Activated naive CD8-positive, alpha-beta T cell treated with anti-CD3 and anti-CD28 coated beads for 36 hours (primary cell): Measurements from ENCODE around the gene RPS6KC1. TPM values are rescaled to one million over a fixed set of nuclear protein-coding genes. Genes with fewer than 3 reads are reported as not detected.
A peak's percentile ranks its signal among the peaks of the same experiment; 100 is the strongest.
"Not testable (repeated sequence)": the region's sequence is repeated elsewhere in the genome, so short reads cannot be mapped to it uniquely, and the experiment has no call there.

Experiments used
- DNase-seq: peaks from one replicate; pipeline ENCODE4 v3.0.0; 2021
- H3K27ac Mint-ChIP-seq: one replicate; pipeline ENCODE4 v1.8.0; 2022; ENCODE audit warnings: mild to moderate bottlenecking, moderate library complexity, mixed read lengths
- H3K27me3 Mint-ChIP-seq: one replicate; pipeline ENCODE4 v1.8.0; 2022; ENCODE audit warnings: mild to moderate bottlenecking, mixed read lengths
- H3K36me3 Mint-ChIP-seq: one replicate; pipeline ENCODE4 v1.8.0; 2021; ENCODE audit warnings: mild to moderate bottlenecking, mixed read lengths
- H3K4me1 Mint-ChIP-seq: one replicate; pipeline ENCODE4 v1.8.0; 2021; ENCODE audit warnings: mixed read lengths
- H3K4me3 Mint-ChIP-seq: one replicate; pipeline ENCODE4 v1.8.0; 2022; ENCODE audit warnings: mild to moderate bottlenecking, moderate library complexity, mixed read lengths
- H3K9me3 Mint-ChIP-seq: one replicate; pipeline ENCODE4 v1.8.0; 2022; ENCODE audit warnings: mixed read lengths
- total RNA-seq, 2 experiments: library from RNA; stranded (reverse); gene quantifications; one replicate each; pipeline ENCODE4 v1.2.3, GENCODE V29; 2021

RPS6KC1 gene
- total RNA-seq, 2 experiments from 2014 or later: 5.3 to 6.0 TPM

- no peak overlapping the region for H3K27ac Mint-ChIP-seq
- H3K4me1 Mint-ChIP-seq: peaks cover 6% of the 10 kb centered on the region
- H3K9me3 Mint-ChIP-seq: no peaks in the 10 kb centered on the region
- H3K27me3 Mint-ChIP-seq: no peaks in the 10 kb centered on the region
- peaks cover 6% of the 10 kb centered on the region for H3K36me3 Mint-ChIP-seq
- no peak overlapping the region for H3K4me3 Mint-ChIP-seq
- DNase-seq: no peak
Measured at GRCh38 chr1:213075725-213076124, 24.7 kb downstream of the RPS6KC1 start.

- no peak overlapping the region for H3K4me3 Mint-ChIP-seq
- peaks cover 1% of the 10 kb centered on the region for H3K9me3 Mint-ChIP-seq
- H3K27me3 Mint-ChIP-seq: no peaks in the 10 kb centered on the region
- no peak overlapping the region for H3K27ac Mint-ChIP-seq
- peaks cover 14% of the 10 kb centered on the region for H3K4me1 Mint-ChIP-seq
- peaks cover 29% of the 10 kb centered on the region for H3K36me3 Mint-ChIP-seq
- no peak for DNase-seq
Measured at GRCh38 chr1:213082420-213083111, 31.5 kb downstream of the RPS6KC1 start.

- Mint-ChIP-seq H3K9me3 (peaks cover 1% of the 10 kb centered on the region), H3K27ac (no peak overlapping the region), H3K27me3 (no peaks in the 10 kb centered on the region), H3K4me1 (peaks cover 14% of the 10 kb centered on the region), H3K4me3 (no peak overlapping the region), H3K36me3 (peaks cover 34% of the 10 kb centered on the region)
- no peak for DNase-seq
Measured at GRCh38 chr1:213083112-213083445, 32.0 kb downstream of the RPS6KC1 start.

- Mint-ChIP-seq H3K36me3 (peaks cover 32% of the 10 kb centered on the region), H3K9me3 (peaks cover 1% of the 10 kb centered on the region), H3K27ac (no peak overlapping the region), H3K4me3 (no peak overlapping the region), H3K4me1 (peaks cover 6% of the 10 kb centered on the region), H3K27me3 (no peaks in the 10 kb centered on the region)
- no peak for DNase-seq
Measured at GRCh38 chr1:213087911-213088310, 36.9 kb downstream of the RPS6KC1 start.

- no peak for DNase-seq
- Mint-ChIP-seq H3K27me3 (no peaks in the 10 kb centered on the region), H3K27ac (no peak overlapping the region), H3K4me1 (peaks cover 2% of the 10 kb centered on the region), H3K9me3 (no peaks in the 10 kb centered on the region), H3K4me3 (no peak overlapping the region), H3K36me3 (peaks cover 19% of the 10 kb centered on the region)
Measured at GRCh38 chr1:213089924-213090677, 39.1 kb downstream of the RPS6KC1 start.

- Mint-ChIP-seq H3K4me1 (peaks cover 2% of the 10 kb centered on the region), H3K27ac (no peak overlapping the region), H3K27me3 (no peaks in the 10 kb centered on the region), H3K36me3 (peaks cover 22% of the 10 kb centered on the region), H3K4me3 (no peak overlapping the region), H3K9me3 (peaks cover 2% of the 10 kb centered on the region)
- no peak for DNase-seq
Measured at GRCh38 chr1:213094446-213094845, 43.4 kb downstream of the RPS6KC1 start.

- H3K36me3 Mint-ChIP-seq: peaks cover 23% of the 10 kb centered on the region
- H3K4me1 Mint-ChIP-seq: no peaks in the 10 kb centered on the region
- no peak overlapping the region for H3K4me3 Mint-ChIP-seq
- H3K9me3 Mint-ChIP-seq: peaks cover 2% of the 10 kb centered on the region
- DNase-seq: no peak
- H3K27ac Mint-ChIP-seq: no peak overlapping the region
- H3K27me3 Mint-ChIP-seq: no peaks in the 10 kb centered on the region
Measured at GRCh38 chr1:213095467-213095866, 44.4 kb downstream of the RPS6KC1 start.

GRCh38 chr1:213099682-213100399, 48.8 kb downstream of the RPS6KC1 start:
- H3K4me3 Mint-ChIP-seq: no peak overlapping the region
- no peak for DNase-seq
- no peaks in the 10 kb centered on the region for H3K27me3 Mint-ChIP-seq
- H3K9me3 Mint-ChIP-seq: peaks cover 3% of the 10 kb centered on the region
- peaks cover 22% of the 10 kb centered on the region for H3K36me3 Mint-ChIP-seq
- peaks cover 12% of the 10 kb centered on the region for H3K4me1 Mint-ChIP-seq
- H3K27ac Mint-ChIP-seq: no peak overlapping the region

- Mint-ChIP-seq H3K4me1 (peaks cover 12% of the 10 kb centered on the region), H3K36me3 (peaks cover 22% of the 10 kb centered on the region)
- not testable (repeated sequence) for H3K27me3 Mint-ChIP-seq, H3K9me3 Mint-ChIP-seq, H3K4me3 Mint-ChIP-seq, H3K27ac Mint-ChIP-seq, DNase-seq
Measured at GRCh38 chr1:213100565-213100964, 49.5 kb downstream of the RPS6KC1 start.

- Mint-ChIP-seq H3K27me3 (no peaks in the 10 kb centered on the region), H3K4me1 (peaks cover 12% of the 10 kb centered on the region), H3K9me3 (peaks cover 7% of the 10 kb centered on the region), H3K27ac (no peak overlapping the region), H3K36me3 (peaks cover 24% of the 10 kb centered on the region), H3K4me3 (no peak overlapping the region)
- DNase-seq: no peak
Measured at GRCh38 chr1:213103377-213104306, 52.6 kb downstream of the RPS6KC1 start.

GRCh38 chr1:213104604-213105003, 53.6 kb downstream of the RPS6KC1 start:
- Mint-ChIP-seq H3K9me3 (peaks cover 7% of the 10 kb centered on the region), H3K4me1 (peaks cover 14% of the 10 kb centered on the region), H3K27ac (no peak overlapping the region), H3K4me3 (no peak overlapping the region), H3K36me3 (peaks cover 24% of the 10 kb centered on the region), H3K27me3 (no peaks in the 10 kb centered on the region)
- DNase-seq: no peak

- peaks cover 5% of the 10 kb centered on the region for H3K9me3 Mint-ChIP-seq
- H3K36me3 Mint-ChIP-seq: peaks cover 17% of the 10 kb centered on the region
- DNase-seq: no peak
- no peaks in the 10 kb centered on the region for H3K27me3 Mint-ChIP-seq
- H3K4me1 Mint-ChIP-seq: peaks cover 23% of the 10 kb centered on the region
- H3K27ac Mint-ChIP-seq: no peak overlapping the region
- H3K4me3 Mint-ChIP-seq: no peak overlapping the region
Measured at GRCh38 chr1:213106298-213106697, 55.3 kb downstream of the RPS6KC1 start.

- Mint-ChIP-seq H3K27me3 (no peaks in the 10 kb centered on the region), H3K27ac (no peak overlapping the region), H3K9me3 (peaks cover 5% of the 10 kb centered on the region), H3K4me3 (no peak overlapping the region), H3K4me1 (peaks cover 25% of the 10 kb centered on the region), H3K36me3 (peaks cover 17% of the 10 kb centered on the region)
- no peak for DNase-seq
Measured at GRCh38 chr1:213107613-213108012, 56.6 kb downstream of the RPS6KC1 start.

- peaks cover 5% of the 10 kb centered on the region for H3K9me3 Mint-ChIP-seq
- peaks cover 17% of the 10 kb centered on the region for H3K36me3 Mint-ChIP-seq
- no peaks in the 10 kb centered on the region for H3K27me3 Mint-ChIP-seq
- H3K4me1 Mint-ChIP-seq: peaks cover 13% of the 10 kb centered on the region
- no peak overlapping the region for H3K4me3 Mint-ChIP-seq
- no peak overlapping the region for H3K27ac Mint-ChIP-seq
- DNase-seq: peak; percentile 8
Measured at GRCh38 chr1:213110349-213111300, 59.6 kb downstream of the RPS6KC1 start.
